HPDE6-E6E7 (cell line): Measurements from ENCODE around the gene CLTCL1.
"Not testable (repeated sequence)": the region's sequence is repeated elsewhere in the genome, so short reads cannot be mapped to it uniquely, and the experiment has no call there.

Source experiments
- DNase-seq: peaks from one replicate; pipeline ENCODE4 v3.0.0; 2011; ENCODE audit warnings: missing footprints; ENCODE audit errors: extremely low spot score

Gene CLTCL1

DNA sequence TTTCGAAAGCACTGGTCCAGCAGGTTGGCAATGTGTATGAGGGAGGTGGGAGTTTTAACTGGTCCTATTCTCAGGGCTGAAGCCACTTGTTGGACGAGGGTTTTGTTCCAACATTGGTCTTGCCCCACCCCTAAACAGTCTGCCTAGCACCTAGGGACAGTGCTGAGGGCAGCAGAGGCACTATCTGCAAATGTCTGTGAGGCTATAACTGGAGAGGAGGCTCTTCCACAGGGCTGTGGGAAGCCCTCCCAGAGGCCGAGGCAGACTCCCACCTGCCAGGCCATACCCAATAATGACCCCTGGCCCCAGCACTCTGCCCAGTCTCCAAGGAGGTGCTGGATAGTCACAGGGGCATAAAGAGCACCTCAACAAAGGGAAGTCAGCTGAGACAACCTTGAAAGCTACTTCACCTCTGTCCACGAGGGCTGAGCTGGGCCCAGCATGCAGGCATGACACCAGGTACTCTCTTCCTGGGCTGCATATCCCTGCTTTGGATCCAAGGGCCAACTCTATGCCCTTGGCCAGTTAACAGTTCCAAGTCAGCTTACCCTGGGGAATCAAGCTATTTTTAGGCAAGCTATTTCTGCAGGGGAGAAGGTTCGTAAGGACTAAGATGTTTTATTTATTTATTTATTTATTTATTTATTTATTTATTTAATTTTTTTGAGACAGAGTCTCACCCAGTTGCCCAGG, 72.8 kb downstream of the CLTCL1 start:
- DNase-seq: no peak

DNA sequence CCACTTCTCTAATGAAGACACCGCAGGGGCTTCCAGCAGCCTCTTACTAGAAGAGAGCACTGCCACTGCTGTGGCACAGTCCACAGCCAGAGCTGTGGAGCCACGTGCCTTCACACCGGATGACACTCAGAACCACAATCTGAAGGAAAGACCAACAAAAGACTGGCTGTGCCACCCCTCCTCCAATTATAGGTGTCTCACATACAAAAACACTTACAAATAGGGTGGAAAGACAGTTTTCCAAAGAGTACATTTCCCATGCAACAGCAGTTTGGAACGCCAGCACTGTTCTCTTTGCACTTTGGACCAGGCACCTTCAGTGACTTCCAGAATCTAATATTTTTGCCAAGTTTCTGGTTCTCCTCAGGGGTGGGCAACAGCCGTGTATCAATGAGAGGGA, 74.9 kb downstream of the CLTCL1 start:
- no peak for DNase-seq

DNA sequence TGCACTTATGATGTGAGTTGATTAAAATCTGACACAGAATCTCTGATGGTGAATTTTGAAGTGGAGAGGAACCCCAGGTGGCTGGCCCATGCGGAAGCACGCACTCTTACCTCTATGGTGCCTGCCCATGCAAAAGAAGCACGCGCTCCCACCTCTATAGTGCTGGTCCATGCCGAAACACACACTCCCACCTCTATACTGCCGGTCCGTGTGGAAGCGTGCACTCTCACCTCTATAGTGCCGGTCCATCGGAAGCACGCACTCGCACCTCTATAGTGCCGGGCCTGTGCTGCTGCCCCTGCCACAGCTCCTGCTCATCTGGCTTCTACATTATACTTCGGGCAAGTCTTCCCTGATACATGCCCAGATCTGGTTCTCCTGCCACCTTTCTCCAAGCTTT, 76.2 kb downstream of the CLTCL1 start:
- DNase-seq: no peak

DNA sequence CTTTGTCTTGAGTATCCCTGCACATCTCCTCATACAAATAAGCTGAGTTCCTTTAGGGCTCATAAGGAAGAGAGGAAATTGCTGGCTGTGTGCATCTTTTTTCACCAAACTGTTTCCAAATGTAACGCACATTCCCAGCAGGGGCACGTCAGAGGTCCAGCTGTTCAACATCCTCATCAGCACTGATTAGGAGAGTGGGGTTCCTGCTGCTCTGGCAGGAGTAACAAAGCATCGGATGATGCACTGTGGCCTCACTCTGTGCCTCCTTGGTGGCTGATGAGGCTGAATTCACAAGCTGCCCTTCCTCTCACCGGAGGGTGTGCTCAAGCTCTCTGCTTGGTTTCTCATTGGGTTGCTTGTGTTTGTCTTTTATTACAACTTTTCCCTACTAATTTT, 77.4 kb downstream of the CLTCL1 start:
- no peak for DNase-seq

DNA sequence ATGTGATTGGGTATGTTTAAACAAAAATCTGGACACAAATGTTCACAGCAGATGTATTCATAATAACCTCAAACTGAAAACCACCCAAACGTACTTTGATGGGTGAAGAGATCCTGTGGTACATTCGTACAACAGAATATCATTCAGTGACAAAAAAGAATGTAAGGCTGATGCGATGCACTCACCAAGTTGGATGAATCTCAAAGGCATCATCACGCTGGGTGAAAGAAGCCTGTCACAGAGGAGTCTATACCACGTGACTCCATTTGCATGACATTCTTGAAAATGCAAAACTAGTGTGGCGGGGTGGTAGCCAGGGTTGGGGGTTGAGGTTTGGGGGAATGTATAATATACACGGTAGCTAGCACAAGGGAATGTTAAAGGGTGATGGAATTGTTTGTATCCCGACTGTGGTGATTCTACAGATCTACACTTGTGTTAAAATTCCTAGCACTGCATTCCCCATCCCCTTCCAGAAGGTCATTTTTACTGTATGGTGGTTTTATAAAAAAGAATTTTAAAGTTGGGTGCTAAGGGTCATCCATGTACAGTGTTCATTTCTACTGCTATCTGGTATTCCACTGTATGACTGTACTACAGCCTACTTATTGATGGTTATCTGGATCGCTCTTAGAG, 78.0 kb downstream of the CLTCL1 start:
- DNase-seq: no peak

DNA sequence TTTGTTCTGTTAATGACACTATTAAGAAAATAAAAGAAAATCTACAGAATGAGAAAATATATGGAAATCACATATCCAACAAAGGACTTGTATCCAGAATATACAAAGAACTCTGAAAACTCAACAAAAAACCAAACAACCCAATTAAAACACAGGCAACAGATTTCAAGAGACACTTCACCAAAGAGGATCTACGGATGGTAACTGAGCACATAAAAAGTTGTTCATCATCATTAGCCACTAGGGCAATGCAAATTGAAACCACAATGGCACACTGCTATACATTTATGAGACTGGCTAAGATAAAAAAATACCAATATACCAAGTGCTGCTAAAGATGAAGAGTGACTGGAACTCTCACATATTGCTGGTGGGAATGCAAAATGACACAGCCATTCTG, 78.5 kb downstream of the CLTCL1 start:
- DNase-seq: no peak

DNA sequence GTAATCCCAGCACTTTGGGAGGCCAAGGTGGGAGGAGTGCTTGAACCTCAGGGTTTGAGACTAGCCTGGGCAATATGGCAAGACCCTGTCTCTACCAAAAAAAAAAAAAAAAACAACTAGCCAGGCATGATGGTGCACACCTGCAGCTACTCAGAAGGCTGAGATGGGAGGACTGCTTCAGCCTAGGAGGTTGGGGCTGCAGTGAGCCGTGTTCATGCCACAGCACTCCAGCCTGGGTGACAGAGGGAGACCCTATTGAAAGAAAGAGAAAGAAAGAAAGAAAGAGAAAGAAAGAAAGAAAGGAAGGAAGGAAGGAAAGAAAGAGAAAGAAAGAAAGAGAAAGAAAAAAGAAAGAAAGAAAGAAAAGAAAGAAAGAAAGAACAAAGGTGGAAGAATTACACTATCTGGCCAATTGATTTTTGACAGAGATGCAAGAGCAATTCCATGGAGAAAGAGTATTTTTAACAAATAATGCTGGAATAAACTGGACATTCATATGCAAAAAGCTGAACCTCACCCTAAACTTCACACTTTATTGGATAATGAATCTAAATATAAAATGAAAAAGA, 79.1 kb downstream of the CLTCL1 start:
- DNase-seq: no peak

DNA sequence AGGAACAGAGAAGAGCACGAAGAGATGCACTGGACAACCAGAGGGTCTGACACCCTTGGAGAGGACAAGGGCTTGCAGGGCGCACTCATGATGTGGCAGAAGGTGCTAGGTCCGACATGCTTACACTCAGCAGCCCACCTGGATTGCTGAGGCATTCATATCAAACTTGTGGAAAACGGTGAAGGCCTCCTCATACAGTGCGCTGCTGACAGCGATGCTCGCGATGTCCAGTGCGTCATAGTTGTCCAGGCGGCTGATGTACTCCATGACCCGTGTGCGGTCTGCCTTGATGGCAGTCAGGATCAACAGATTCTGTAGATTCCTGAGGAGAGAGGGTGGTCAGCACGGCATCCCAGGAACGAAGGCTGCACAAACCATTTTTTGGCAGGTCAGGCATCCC, 81.3 kb downstream of the CLTCL1 start:
- DNase-seq: no peak

DNA sequence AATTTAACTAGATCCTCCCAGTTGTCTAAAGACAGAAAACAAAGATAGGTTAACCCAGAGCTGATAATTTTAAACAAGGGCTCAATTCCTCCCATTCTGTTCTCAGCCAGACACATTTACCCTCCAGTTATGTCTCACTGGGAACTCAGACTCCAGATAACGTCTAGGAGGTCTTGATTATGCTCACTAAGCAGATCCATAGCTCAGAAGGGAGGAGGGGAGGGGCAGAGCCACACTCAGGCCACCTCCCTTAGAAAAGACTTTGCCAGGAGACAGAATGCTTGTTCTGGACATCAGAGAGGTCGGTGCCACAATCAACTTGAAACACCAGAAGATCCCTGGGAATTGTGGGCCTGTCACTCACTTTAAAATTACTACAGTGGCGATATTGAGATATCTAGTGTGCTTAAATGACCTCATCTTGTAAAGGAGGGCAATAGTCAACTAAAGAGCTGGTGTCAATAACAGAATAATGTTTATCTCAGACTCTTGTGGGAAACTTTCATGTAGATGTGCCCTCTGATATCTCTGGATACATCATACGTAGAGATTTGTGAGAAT, 83.2 kb downstream of the CLTCL1 start:
- no peak for DNase-seq

DNA sequence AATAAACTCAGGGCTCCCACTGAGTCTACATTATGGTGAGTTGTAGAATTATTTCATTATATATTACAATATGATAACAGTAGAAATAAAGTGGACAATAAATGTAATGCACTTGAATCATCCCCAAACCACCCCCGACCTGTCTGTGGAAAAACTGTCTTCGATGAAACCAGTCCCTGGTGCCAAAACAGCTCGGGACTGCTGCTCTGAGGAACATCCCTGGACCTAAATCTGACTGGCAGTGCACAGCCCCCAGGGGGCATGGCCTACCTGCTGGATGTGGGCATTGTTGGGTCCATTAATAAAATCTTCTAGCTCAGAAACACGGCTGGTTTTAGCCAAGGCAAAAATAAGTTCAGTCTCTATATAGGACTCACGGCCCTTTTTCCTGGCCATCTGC, 83.6 kb downstream of the CLTCL1 start:
- DNase-seq: no peak

DNA sequence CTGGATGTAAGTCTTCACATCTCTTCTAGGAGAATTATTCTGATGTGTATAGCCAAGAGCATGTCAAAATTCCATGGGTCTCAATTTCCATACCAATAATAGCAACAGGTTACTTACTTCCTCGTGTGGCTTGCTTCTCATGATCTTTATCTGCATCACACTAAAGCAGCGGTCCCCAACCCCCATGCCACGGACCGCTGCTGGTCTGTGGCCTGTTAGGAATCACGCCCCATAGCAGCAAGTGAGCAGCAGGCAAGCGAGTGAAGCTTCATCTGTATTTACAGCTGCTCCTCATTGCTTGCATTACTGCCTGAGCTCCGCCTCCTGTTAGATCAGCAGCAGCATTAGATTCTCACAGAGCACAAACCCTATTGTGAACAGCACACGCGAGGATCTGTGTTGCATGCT, 84.1 kb downstream of the CLTCL1 start:
- DNase-seq: no peak

DNA sequence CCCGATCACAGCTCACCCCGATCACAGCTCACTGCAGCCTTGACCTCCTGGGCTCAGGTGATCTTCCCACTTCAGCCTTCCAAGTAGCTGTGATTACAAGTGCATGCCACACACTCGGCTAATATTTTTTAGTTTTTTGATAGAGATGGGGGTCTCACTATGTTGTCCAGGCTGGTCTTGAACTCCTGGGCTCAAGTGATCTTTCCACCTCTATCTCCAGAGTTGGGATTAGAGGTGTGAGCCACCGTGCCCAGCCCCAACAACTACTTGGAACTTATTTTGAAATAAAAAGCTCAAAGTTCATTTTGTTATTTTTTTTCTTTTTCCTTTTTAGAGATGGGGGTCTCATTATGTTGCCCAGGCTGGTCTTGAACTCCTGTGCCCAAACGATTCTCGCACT, 85.2 kb downstream of the CLTCL1 start:
- no peak for DNase-seq

DNA sequence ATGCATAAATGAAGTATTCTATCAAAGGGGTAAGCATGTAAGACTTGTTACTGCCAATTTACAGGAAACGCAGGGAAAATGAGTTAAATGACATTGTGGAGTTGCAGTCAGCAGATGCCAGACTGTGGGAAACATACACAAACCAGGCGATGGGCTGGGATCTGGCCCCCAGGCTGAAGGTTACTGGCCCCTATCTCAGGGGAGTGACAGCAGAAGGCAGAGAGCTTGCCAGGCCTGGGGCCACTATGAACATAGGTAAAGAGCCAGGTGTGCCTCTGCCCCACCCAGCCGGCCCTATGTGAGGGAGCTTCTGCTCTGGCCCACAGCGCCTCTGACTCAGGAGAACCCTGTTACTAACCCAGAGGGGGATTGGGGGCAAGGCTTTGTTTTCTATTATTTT, 86.9 kb downstream of the CLTCL1 start:
- DNase-seq: no peak

DNA sequence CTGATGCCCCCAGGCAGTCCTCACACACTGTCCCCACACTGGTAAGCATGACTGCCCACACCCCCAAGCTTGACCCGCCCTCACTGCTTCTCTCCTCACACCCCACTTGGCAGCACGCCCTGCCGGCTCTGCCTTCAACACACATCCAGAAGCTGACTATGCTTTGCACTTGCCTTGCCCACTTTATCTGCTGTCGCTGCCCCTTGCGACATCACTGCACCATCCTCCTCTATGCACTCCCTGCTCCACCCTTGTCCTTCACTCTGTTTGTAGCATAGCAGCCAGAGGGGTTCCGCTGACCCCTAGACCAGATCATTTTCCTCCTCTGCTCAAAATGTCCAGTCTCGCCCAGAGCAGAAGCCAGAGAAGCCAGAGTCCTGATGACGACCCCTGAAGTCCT, 87.7 kb downstream of the CLTCL1 start:
- DNase-seq: no peak

DNA sequence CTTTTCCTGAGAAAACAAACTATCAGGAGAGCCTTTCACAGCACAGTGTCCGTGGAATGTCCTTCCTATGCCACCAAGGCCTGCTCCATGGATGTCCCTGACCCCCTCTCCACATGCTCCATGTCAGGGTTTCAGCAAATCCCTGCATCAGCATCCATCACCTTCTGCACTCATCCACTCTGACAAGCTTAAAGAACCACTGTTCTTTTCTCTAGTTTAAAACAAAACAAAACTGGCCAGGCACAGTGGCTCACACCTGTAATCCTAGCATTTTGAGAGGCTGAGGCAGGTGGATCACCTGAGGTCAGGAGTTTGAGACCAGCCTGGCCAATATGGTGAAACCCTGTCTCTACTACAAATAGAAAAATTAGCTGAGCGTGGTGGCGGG, 88.7 kb downstream of the CLTCL1 start:
- not testable (repeated sequence) for DNase-seq

DNA sequence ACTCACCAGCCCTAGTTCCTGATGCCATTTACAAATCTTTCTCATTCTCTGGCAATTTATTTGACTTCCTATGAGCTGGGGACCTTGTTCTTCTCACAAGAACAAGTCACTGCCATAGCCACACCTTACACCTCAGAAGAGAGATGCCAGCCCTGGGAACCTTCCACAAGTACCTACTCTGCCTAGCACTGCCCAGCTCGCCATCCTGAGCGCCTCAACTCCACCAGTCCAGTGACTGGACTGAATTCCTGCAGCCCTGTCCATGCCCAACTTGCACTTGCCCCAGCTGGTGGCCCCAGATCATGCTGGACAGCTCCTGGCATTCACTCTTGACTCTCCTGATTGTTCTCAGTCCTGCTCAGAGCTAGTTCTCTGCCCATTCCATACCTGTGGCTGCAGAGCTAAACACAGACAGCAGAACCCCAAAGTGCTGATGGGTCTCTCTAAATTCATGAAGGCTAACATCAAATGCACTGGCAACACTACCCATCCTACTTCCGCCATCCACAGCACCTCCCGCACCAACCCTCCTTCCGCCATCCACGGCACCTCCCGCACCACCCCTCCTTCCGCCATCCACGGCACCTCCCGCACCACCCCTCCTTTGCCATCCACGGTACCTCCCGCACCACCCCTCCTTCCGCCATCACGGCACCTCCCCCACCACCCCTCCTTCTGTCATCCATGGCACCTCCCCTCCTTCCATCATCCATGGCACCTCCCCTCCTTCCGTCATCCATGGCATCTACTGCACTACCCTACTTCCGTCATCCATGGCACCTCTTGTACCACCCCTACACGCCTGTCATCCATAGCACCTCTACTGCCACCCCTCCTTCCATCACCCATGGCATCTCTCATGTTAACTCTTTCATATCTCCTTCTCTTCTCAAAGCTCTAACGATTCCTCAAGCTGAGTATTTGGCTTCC, 89.4 kb downstream of the CLTCL1 start:
- DNase-seq: no peak

DNA sequence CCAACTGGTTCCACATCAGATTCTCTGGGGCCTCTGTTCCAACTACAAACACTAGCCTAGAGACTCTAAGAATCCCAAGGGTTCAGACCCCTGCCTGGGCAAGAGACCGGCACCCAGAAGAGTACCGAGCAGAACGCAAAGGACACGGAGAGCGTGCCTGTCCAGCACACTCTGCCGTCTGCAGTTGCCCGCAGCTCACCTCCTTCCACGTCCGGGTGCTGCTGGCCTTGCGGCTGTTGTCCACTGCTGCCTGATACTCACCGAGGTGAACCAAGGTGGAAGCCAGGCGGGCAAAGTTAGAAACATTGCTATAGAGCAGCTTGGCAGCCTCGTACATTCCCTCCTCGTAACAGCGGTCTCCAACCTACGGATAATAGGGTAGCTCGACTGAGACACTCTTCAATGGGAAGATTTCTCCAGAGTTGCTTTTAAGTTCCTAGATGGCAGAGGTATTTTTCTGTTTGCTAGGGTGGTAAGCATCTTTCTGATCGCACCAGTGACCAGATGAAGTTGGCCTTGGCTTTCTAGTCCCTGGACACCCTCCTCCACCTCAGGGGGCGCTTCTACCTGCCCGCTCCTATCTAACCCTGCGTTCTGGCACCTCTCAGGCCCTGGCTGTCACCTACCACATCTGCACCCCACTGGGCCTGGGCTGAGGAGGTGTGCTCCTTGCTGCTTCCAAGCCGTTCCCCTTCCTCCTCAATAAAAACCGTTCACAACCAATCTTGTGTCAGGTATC, 90.2 kb downstream of the CLTCL1 start:
- DNase-seq: no peak

DNA sequence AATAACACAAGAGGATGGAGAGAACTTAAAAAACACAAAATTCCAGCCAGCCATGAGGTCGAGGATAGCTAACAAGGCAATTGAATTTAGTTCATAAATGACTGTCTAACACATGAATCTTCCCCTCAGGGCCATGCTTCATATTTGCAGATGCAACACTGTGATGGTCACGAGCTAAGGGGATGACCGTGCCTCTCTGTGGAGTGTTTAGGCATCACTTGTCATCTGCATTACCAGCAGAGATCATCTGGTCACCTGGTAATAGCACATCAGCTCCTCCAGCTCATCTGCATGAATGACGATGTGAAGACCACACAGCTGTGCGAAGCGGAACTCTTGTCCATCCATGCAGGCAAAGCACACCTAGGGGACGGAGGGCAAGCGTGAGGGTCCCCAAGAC, 92.0 kb downstream of the CLTCL1 start:
- no peak for DNase-seq

DNA sequence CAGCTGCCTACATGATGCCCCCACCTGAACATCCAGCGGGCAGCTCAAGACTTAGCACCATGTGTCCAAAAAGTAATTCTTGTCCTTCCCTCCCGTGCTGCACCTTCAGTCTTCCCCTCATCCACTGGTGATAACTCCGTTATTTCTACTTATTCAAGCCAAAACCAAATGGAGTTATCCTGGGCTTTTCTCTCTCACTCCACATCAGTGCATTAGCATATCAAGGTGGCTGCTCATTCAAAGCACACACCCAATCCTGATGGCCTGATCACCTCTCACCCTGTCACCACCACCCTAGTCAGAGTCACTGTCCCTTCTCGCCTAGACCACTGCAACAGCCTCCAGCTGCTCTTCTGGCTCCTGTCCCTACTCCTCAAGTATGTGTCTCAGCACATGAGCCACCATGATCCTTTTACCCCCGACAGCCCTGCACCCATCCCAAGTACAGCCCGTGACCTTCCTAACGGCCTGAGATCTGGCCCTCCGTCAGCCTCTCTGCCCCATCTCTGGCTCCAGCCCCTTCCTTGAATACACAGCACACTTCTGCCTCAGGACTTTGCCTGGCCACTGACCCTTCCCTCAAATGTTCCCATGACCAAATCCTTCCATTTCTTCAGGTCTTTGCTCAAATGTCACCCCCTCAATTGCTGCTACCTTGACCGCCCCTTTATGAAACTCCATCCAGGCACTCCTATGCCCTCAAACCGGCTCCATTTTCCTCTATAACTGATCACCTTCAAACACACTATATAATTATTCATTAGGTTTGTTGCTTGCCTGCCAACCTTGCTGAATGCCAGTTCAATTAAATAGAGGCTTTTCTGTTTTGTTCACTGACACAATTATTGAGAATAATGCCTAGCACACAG, 93.3 kb downstream of the CLTCL1 start:
- no peak for DNase-seq

DNA sequence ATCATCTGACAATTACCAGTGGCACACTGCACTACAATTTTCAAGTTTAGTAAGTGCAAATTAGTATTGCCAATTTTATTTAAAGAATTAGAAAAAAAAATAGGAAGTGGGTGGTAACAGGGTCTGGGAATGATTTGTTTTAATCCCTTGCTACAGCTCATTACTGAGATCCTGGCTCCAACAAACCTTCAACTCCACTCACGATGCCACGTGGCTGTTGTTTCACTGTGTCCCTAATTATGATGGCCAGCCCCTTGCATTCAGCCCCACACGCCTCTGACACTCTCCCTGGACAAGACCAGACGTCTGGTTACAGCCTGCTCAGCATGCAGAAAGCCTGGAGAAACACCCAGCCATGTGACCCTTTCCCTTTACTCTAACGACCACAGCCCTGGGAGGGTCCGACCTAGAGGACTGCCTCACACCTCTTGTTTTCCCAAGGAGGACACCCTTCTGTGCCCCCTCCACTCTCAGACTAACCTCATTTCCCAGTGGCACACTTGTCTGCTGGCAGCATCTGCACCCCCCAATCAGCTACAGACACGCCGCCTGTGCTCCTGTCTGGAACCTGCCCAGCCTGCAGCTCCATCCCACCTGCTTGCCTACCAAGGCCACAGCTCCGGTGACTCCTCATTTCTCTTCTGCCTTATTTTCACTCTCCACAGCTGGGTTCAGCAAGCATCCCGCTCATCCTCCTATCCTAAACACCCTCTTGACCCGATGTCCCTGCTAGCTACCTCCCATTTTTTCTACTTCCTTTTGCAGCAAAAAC, 94.5 kb downstream of the CLTCL1 start:
- DNase-seq: no peak
